ENCODE measurements around the gene FAM216A.

DNA sequence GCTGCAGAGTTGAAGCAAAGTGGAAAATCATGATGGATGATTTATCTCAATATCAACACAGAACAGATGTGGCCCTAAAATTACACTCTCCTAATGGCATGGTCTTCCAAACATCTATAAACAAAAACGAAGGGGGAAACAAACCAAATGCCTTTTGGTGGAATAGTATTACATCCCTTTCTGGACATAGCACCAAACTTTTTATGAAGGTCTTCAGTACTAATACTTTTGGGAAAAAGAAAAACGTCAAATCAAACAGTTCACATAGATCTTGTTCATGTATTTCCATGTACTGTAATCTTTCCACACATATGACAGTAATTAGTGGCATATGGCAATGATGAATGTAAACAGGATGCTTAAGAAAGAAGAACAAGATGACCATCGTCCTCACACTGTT is 42.2 kb upstream of the FAM216A start:
- TF ChIP-seq, protein P1, sequence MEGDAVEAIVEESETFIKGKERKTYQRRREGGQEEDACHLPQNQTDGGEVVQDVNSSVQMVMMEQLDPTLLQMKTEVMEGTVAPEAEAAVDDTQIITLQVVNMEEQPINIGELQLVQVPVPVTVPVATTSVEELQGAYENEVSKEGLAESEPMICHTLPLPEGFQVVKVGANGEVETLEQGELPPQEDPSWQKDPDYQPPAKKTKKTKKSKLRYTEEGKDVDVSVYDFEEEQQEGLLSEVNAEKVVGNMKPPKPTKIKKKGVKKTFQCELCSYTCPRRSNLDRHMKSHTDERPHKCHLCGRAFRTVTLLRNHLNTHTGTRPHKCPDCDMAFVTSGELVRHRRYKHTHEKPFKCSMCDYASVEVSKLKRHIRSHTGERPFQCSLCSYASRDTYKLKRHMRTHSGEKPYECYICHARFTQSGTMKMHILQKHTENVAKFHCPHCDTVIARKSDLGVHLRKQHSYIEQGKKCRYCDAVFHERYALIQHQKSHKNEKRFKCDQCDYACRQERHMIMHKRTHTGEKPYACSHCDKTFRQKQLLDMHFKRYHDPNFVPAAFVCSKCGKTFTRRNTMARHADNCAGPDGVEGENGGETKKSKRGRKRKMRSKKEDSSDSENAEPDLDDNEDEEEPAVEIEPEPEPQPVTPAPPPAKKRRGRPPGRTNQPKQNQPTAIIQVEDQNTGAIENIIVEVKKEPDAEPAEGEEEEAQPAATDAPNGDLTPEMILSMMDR (IDR thresholded peaks at IDR 0.05) = no peak
- TF ChIP-seq POLR2AphosphoS5 (IDR thresholded peaks at IDR 0.05) (no peak), POLR2A (IDR thresholded peaks at IDR 0.05) (no peak)
